ENCODE data around the gene MEG3. TPM values are rescaled to one million over a fixed set of nuclear protein-coding genes. Genes with fewer than 3 reads are reported as not detected.

Gene MEG3
- total RNA-seq, 4 donors from 2014 or later, result 34.1 to 265 (median 119) TPM

DNA sequence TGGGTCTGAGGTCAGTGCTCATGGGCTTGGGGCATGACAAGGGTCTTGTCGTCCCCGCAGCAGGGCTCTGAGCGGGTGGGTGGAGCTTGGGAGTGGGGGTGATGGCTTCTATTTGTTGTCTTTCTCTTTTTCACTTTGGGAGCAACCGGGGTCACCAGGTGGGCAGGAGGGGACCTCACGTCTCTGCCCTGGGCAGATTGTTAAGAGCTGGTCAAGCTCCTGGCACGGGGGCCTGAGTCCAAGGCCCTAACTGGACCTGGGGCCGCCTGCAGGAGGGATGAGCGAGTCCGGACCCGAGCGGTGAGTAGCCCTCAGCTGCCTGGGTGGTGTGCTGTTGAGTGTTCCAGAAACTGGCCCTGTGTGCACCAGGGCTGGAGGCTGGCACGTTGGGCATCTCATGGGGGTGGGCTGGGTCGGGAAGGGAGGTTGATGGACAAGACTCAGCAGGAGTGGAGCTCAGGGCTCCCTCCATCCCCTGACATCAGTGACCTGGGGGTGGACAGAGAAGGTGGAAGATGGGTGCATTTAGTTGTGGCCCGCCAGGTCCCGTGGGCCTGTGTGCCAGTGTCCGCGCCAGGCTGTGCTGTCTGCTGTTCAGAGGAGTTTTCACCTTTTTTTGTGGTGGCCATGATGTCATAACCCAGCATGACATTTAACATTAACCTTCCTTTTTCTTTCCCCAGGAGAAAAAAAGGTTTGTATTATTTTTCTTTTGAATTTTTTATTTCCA is 50.1 kb downstream of the MEG3 start:
- H3K27me3 ChIP-seq, result no peaks in the 10 kb centered on the region

DNA sequence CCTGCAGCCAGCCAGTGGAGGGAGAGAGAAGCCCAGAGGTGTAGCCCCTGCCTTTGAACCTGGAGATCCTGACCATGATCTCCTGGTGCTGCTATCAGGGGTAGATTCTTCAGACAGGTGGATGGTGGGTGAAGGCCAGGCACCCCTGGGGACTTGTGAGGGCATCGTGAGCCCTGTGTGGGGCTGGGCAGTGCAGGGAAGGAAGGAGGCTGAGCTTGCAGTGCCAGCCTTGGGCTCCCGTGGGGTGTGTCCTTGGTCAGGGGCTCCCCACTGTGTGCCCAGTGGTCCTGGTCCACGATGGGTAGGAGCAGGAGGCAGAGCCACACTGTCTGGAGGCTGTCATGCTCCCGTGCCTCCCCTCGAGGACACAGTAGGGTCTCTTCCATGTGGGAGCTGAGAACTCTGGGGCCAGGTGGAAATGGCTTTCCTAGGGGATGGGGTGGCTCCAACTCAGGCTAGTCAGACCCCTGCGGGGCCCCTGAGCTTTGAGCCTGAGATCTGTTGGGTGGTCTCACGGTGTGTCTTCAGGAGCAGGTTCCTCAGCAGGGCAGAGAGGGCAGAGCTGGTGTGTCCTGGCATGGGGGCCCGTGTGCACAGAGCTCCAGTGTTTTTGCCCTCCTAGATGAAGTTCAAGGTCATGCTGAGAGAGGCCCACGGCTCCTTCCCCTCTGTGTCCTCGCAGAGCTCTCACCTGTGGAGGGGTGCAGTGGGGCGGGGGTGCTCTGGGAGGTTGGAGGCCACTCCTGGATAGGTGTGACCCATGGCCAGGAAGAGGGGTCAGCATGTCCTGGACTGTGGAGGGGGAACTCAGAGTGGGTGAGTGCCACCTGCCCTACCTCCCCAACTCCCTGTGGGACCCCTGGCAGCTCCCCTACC is 52.6 kb downstream of the MEG3 start:
- no peaks in the 10 kb centered on the region for H3K36me3 ChIP-seq
- H3K27me3 ChIP-seq, result no peaks in the 10 kb centered on the region
- H3K4me3 ChIP-seq, result no peak overlapping the region
- H3K4me1 ChIP-seq, result no peaks in the 10 kb centered on the region
- H3K27ac ChIP-seq, result no peak overlapping the region
- no peaks in the 10 kb centered on the region for H3K9me3 ChIP-seq
- TF ChIP-seq, protein P1, sequence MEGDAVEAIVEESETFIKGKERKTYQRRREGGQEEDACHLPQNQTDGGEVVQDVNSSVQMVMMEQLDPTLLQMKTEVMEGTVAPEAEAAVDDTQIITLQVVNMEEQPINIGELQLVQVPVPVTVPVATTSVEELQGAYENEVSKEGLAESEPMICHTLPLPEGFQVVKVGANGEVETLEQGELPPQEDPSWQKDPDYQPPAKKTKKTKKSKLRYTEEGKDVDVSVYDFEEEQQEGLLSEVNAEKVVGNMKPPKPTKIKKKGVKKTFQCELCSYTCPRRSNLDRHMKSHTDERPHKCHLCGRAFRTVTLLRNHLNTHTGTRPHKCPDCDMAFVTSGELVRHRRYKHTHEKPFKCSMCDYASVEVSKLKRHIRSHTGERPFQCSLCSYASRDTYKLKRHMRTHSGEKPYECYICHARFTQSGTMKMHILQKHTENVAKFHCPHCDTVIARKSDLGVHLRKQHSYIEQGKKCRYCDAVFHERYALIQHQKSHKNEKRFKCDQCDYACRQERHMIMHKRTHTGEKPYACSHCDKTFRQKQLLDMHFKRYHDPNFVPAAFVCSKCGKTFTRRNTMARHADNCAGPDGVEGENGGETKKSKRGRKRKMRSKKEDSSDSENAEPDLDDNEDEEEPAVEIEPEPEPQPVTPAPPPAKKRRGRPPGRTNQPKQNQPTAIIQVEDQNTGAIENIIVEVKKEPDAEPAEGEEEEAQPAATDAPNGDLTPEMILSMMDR (IDR thresholded peaks at IDR 0.05), result no peak
- no peak for TF ChIP-seq POLR2A (IDR thresholded peaks at IDR 0.05)
- no peak for DNase-seq
- intact Hi-C loops (cut with DNase I; ENCODE audit: low total_unique reads), result no loop called here

More for the DNA sequence above, 50.1 kb downstream of the MEG3 start:
- no peak for DNase-seq
- TF ChIP-seq POLR2A (IDR thresholded peaks at IDR 0.05), result no peak
- Histone ChIP-seq H3K4me3 (no peak overlapping the region), H3K9me3 (no peaks in the 10 kb centered on the region), H3K36me3 (no peaks in the 10 kb centered on the region), H3K27ac (no peak overlapping the region), H3K4me1 (no peaks in the 10 kb centered on the region)
- intact Hi-C loops (cut with DNase I; ENCODE audit: low total_unique reads), result no loop called here

DNA sequence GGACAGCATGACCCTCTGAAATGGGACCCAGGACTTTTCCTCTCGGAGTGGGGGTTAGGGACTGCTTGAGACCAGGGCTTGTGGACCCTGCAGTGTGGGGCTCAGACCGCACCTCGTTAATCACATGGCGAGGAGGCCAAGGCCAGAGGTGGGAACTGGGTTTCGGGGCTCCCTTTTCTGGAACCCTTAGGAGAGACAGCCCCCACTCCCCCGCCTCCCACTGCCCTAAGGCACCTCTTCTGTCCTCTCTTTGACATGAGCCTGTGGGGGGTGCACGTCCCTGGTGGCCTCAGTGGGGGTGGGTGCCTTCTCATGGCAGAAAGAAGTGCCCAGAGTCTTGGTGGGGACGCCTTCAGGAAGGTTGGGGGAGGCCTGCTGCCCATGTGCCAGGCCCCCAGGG is 53.3 kb downstream of the MEG3 start:
- Histone ChIP-seq H3K36me3 (no peaks in the 10 kb centered on the region), H3K4me1 (no peaks in the 10 kb centered on the region), H3K4me3 (no peak overlapping the region), H3K9me3 (no peaks in the 10 kb centered on the region), H3K27me3 (no peaks in the 10 kb centered on the region), H3K27ac (no peak overlapping the region)
- intact Hi-C loops (cut with DNase I; ENCODE audit: low total_unique reads), result no loop called here
- TF ChIP-seq, protein P1 (IDR thresholded peaks at IDR 0.05), result no peak
- no peak for TF ChIP-seq POLR2A (IDR thresholded peaks at IDR 0.05)
- DNase-seq, result no peak

DNA sequence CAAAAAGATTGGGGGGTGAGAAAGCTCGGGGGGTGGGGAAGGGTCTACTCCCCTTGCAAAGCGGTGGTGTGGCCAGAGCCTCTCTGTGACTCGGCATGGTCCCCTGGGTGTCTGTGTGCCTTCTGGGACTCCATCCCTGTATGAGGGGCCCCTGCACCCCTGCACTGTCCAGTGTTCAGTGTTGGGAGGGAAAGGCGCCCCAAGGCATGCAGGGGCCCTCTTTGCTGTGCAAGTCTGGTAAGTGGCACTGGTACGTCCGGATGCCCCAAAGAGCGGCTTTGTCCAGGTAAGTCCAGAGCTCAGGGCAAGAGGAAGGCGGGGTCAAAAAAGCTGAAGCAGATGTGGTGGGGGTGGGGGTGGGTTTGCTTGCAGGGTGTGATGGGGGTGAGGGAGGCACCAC is 53.9 kb downstream of the MEG3 start:
- no peaks in the 10 kb centered on the region for H3K9me3 ChIP-seq
- no peak overlapping the region for H3K27ac ChIP-seq
- no peaks in the 10 kb centered on the region for H3K27me3 ChIP-seq
- TF ChIP-seq, protein P1 (IDR thresholded peaks at IDR 0.05), result no peak
- TF ChIP-seq POLR2A (IDR thresholded peaks at IDR 0.05), result no peak
- H3K36me3 ChIP-seq, result no peaks in the 10 kb centered on the region
- DNase-seq, result no peak
- H3K4me3 ChIP-seq, result no peak overlapping the region
- no peaks in the 10 kb centered on the region for H3K4me1 ChIP-seq
- intact Hi-C loops (cut with DNase I; ENCODE audit: low total_unique reads), result no loop called here

DNA sequence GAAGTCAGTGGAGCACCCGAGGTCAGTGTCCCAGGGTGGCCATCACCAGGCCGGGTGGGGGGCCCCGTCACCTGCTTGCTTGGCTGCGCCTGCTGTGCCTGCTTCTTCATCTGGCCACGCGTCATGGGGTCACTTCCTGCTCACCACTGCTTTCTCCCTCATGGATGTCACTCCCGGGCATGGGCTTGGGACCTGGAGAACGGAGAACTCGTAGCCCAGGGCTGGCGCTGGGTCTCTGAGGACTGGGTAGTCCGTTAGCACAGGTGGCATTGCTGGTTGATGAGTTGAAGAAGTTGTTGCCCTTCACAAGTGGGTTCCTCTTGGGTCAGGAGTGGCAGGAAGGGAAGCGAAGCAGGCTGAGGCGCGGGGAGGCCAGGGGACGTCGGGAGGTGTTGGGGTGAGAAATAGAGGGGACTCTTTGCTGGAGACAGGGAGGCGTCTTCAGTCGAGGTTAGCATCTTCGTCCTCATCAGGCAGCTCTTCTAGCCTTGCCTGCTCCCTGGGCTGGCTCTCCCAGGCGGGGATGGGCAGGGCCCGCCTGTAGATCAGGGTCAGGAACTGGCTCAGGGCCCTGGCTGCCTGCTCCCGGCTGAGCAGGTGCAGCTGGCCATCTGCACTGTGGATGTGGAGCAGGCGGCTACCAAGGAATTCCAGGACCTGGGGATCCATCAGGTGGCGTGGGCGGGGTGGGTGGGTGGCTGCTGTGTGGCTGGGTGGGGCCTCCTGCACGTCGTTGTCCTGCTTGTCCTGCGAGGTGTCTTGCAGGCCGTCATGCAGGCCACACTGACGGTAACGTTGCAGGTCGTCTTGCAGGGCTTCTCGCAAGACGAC is 54.6 kb downstream of the MEG3 start:
- H3K4me3 ChIP-seq, result no peak overlapping the region
- no peaks in the 10 kb centered on the region for H3K9me3 ChIP-seq
- intact Hi-C loops (cut with DNase I; ENCODE audit: low total_unique reads), result no loop called here
- DNase-seq, result no peak
- no peaks in the 10 kb centered on the region for H3K4me1 ChIP-seq
- no peak overlapping the region for H3K27ac ChIP-seq
- TF ChIP-seq, protein P1 (IDR thresholded peaks at IDR 0.05), result no peak
- no peak for TF ChIP-seq POLR2A (IDR thresholded peaks at IDR 0.05)
- H3K36me3 ChIP-seq, result no peaks in the 10 kb centered on the region
- H3K27me3 ChIP-seq, result no peaks in the 10 kb centered on the region
